SH-SY5Y (cell line): Measurements from ENCODE around the gene RTN4.

Experiments
- GATA2 ChIP-seq: IDR thresholded peaks from 2 replicates; pipeline ENCODE4 v1.6.1; 2011; ENCODE audit warnings: mild to moderate bottlenecking, low read depth, low read length
- GATA3 ChIP-seq: IDR thresholded peaks from 2 replicates; pipeline ENCODE4 v1.6.1; 2011; ENCODE audit warnings: low read depth, mild to moderate bottlenecking, low read length, moderate library complexity

DNA sequence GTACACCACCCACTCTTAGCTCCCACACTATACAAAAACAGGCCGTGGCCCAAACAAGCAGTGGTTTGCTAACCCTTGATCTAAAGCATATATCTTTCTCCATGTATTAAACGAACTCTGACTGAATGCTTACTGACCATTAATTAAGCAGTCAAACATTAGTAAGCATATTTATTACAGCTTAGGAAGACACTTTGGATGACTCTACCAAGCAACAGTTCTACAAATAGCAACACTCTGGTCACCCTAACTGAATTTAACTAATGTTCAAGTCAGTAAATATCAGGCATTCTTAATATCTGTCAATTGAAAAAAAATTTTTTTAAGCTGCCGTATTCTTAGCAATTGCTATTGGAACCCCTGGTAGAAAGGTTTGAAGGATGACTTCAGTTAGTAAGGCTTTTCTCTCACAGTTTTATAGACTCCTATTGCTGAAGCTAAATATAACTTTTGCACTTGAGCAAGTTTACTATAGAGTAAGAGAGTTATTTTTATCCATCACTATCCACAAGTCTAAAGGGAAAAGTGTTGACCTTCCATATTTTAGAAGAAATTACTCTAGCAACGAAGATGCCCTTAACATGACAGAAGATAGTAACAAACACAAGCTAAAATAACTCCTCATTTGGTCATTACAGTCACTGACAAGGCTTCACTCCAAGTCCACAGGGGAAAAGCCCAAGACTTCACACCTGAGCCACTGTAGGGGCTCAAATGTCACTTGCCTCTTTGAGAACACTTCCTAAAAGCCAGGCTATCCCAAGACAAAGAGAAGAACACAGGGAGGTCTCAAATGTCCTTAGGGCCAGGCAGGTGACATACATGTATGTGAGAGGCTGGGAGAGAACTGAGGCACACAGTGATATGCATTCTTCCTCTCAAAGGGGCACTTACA lies 74.4 kb downstream of the RTN4 start:
- TF ChIP-seq GATA3 = no peak
- TF ChIP-seq GATA2 = no peak
